ENCODE results near the gene ABCA1.

DNA sequence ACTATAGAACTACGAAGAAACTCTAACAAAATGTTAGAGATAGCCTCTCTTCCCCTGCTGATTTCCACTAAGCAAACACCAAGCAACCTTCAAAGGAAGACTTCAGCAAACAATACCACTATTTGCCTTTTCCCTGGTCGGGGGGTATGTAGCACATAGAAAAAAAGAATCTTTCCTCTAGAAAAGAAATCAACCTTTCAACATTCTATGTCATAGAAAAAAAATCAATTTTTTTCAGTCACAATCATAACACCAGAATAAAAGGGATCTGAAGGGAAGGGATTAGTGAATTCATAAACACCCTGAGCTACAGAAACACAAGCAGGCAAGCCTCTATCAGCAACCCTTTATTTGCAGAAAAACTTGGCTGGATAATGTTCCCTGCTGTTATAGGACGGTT, 15.3 kb downstream of the ABCA1 start:
- TF ChIP-seq, protein P1, sequence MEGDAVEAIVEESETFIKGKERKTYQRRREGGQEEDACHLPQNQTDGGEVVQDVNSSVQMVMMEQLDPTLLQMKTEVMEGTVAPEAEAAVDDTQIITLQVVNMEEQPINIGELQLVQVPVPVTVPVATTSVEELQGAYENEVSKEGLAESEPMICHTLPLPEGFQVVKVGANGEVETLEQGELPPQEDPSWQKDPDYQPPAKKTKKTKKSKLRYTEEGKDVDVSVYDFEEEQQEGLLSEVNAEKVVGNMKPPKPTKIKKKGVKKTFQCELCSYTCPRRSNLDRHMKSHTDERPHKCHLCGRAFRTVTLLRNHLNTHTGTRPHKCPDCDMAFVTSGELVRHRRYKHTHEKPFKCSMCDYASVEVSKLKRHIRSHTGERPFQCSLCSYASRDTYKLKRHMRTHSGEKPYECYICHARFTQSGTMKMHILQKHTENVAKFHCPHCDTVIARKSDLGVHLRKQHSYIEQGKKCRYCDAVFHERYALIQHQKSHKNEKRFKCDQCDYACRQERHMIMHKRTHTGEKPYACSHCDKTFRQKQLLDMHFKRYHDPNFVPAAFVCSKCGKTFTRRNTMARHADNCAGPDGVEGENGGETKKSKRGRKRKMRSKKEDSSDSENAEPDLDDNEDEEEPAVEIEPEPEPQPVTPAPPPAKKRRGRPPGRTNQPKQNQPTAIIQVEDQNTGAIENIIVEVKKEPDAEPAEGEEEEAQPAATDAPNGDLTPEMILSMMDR (IDR thresholded peaks at IDR 0.05) = no peak
- TF ChIP-seq EP300 (IDR thresholded peaks at IDR 0.05) (no peak), POLR2A (IDR thresholded peaks at IDR 0.05) (no peak)
